Measurements from ENCODE around the gene FOXP2. TPM values are rescaled to one million over a fixed set of nuclear protein-coding genes. Genes with fewer than 3 reads are reported as not detected.

Gene FOXP2
- total and polyA plus RNA-seq, 2 of the 13 experiments (the other 11 are each of a cell fraction or from before 2014, with no cell fraction given), result 0.90 TPM; not detected in 1

GRCh38 chr7:114645451-114645850 is 230.8 kb downstream of the FOXP2 start:
- intact Hi-C loops (cut with micrococcal nuclease; ENCODE audit: unreplicated experiment), result no loop called here
- ChIA-PET POLR2A (no interaction called here), CTCF (ENCODE audit: low intra/inter-chr PET ratio, low total read pairs) (no interaction called here)

DNA sequence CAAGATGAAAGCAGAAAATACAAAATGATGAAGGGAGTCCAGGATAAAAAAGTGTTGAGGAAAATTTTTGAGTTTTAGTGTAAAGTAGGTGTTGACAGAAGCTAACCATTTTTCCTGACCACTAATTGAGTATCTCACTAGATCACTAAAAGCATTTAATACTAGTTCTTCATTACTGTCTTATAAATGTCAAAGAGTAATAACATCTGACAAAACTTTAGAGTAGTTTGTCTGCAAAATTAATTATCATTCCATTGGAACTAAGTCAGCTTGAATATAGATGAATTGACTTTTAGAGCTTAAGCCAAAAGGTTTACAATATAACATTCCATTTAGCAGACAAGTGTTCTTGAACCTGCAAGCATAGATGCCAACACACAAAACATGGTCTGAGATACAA is 232.9 kb downstream of the FOXP2 start:
- no peak overlapping the region for H3K9ac ChIP-seq (ENCODE audit: insufficient read depth, low read depth, low read length)
- H3K4me1 ChIP-seq (ENCODE audit: insufficient read depth, low read length), result no peaks in the 10 kb centered on the region
- H3K36me3 ChIP-seq (replicated peaks in 1 of 2; ENCODE audit: control insufficient read depth in 1 of 2, insufficient read depth in 2 of 2, low read length in 2 of 2), result no peaks in the 10 kb centered on the region
- CTCF ChIA-PET (ENCODE audit: low intra/inter-chr PET ratio, low total read pairs), result no interaction called here
- no peaks in the 10 kb centered on the region for H3K79me2 ChIP-seq (ENCODE audit: insufficient read depth, low read length)
- no peak overlapping the region for H2AFZ ChIP-seq (ENCODE audit: low read length)
- in situ Hi-C loops (cut with HindIII; ENCODE audit: extremely low pct_ligation_motif_present, low pct_unique_long_range_greater_than_20kb) (no loop called here), intact Hi-C loops (cut with micrococcal nuclease; ENCODE audit: unreplicated experiment) (no loop called here)
- no peak overlapping the region for H3K27ac ChIP-seq (ENCODE audit: extremely low read length, insufficient read depth, low read length)
- no TSS peak for BruUV-seq (replicated peaks)
- no peaks in the 10 kb centered on the region for H3K27me3 ChIP-seq (ENCODE audit: control insufficient read depth in 1 of 2, insufficient read depth in 2 of 2, low read length in 2 of 2)
- ATAC-seq, result no peak
- POLR2A ChIA-PET, result no interaction called here
- TF ChIP-seq SNRNP70 (IDR thresholded peaks at IDR 0.05; ENCODE audit: low read depth, low read length), result no peak
- TF ChIP-seq ATF2 (CRISPR knock-in tag; IDR thresholded peaks at IDR 0.05), result no peak
- no peak for TF ChIP-seq NFIB (CRISPR knock-in tag; IDR thresholded peaks at IDR 0.05; ENCODE audit: borderline replicate concordance)
- no peak for TF ChIP-seq ZMYM2 (CRISPR knock-in tag; IDR thresholded peaks at IDR 0.05)
- TF ChIP-seq ZNF549 (CRISPR knock-in tag; IDR thresholded peaks at IDR 0.05), result no peak
- TF ChIP-seq ZNF367 (CRISPR knock-in tag; IDR thresholded peaks at IDR 0.05; ENCODE audit: borderline replicate concordance), result no peak
- TF ChIP-seq TOPORS (CRISPR knock-in tag; IDR thresholded peaks at IDR 0.05), result no peak
- TF ChIP-seq, protein P1, sequence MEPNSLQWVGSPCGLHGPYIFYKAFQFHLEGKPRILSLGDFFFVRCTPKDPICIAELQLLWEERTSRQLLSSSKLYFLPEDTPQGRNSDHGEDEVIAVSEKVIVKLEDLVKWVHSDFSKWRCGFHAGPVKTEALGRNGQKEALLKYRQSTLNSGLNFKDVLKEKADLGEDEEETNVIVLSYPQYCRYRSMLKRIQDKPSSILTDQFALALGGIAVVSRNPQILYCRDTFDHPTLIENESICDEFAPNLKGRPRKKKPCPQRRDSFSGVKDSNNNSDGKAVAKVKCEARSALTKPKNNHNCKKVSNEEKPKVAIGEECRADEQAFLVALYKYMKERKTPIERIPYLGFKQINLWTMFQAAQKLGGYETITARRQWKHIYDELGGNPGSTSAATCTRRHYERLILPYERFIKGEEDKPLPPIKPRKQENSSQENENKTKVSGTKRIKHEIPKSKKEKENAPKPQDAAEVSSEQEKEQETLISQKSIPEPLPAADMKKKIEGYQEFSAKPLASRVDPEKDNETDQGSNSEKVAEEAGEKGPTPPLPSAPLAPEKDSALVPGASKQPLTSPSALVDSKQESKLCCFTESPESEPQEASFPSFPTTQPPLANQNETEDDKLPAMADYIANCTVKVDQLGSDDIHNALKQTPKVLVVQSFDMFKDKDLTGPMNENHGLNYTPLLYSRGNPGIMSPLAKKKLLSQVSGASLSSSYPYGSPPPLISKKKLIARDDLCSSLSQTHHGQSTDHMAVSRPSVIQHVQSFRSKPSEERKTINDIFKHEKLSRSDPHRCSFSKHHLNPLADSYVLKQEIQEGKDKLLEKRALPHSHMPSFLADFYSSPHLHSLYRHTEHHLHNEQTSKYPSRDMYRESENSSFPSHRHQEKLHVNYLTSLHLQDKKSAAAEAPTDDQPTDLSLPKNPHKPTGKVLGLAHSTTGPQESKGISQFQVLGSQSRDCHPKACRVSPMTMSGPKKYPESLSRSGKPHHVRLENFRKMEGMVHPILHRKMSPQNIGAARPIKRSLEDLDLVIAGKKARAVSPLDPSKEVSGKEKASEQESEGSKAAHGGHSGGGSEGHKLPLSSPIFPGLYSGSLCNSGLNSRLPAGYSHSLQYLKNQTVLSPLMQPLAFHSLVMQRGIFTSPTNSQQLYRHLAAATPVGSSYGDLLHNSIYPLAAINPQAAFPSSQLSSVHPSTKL (CRISPR knock-in tag; IDR thresholded peaks at IDR 0.05), result no peak
- TF ChIP-seq GABPB1 (CRISPR knock-in tag; IDR thresholded peaks at IDR 0.05), result no peak
- no peak for TF ChIP-seq ZNF672 (CRISPR knock-in tag; IDR thresholded peaks at IDR 0.05)
- TF ChIP-seq ZNF564 (CRISPR knock-in tag; IDR thresholded peaks at IDR 0.05), result no peak
- TF ChIP-seq, protein P2, sequence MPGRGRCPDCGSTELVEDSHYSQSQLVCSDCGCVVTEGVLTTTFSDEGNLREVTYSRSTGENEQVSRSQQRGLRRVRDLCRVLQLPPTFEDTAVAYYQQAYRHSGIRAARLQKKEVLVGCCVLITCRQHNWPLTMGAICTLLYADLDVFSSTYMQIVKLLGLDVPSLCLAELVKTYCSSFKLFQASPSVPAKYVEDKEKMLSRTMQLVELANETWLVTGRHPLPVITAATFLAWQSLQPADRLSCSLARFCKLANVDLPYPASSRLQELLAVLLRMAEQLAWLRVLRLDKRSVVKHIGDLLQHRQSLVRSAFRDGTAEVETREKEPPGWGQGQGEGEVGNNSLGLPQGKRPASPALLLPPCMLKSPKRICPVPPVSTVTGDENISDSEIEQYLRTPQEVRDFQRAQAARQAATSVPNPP (CRISPR knock-in tag; IDR thresholded peaks at IDR 0.05), result no peak
- no peak for TF ChIP-seq ZNF136 (CRISPR knock-in tag; IDR thresholded peaks at IDR 0.05; ENCODE audit: low read depth)
- H3K4me3 ChIP-seq (replicated peaks in 1 of 3; ENCODE audit: insufficient read depth in 1 of 3, low read depth in 2 of 3, low read length in 3 of 3), result no peak overlapping the region
- DNase-seq (ENCODE audit: low spot score), result no peak
- no peaks in the 10 kb centered on the region for H4K20me1 ChIP-seq (ENCODE audit: insufficient read depth, low read length)
- no peak overlapping the region for H3K4me2 ChIP-seq (ENCODE audit: low read depth, low read length)
- H3K9me3 ChIP-seq (ENCODE audit: low read length), result no peaks in the 10 kb centered on the region
- no peak for FAIRE-seq

More at GRCh38 chr7:114645451-114645850, 230.8 kb downstream of the FOXP2 start:
- Histone ChIP-seq H3K4me1 (ENCODE audit: insufficient read depth, low read length) (no peaks in the 10 kb centered on the region), H3K4me3 (replicated peaks in 1 of 3; ENCODE audit: insufficient read depth in 1 of 3, low read depth in 2 of 3, low read length in 3 of 3) (no peak overlapping the region), H3K36me3 (replicated peaks in 1 of 2; ENCODE audit: control insufficient read depth in 1 of 2, insufficient read depth in 2 of 2, low read length in 2 of 2) (no peaks in the 10 kb centered on the region), H3K9me3 (ENCODE audit: low read length) (no peaks in the 10 kb centered on the region), H3K4me2 (ENCODE audit: low read depth, low read length) (no peak overlapping the region), H4K20me1 (ENCODE audit: insufficient read depth, low read length) (no peaks in the 10 kb centered on the region), H3K27me3 (ENCODE audit: control insufficient read depth in 1 of 2, insufficient read depth in 2 of 2, low read length in 2 of 2) (no peaks in the 10 kb centered on the region), H3K27ac (ENCODE audit: extremely low read length, insufficient read depth, low read length) (no peak overlapping the region), H3K9ac (ENCODE audit: insufficient read depth, low read depth, low read length) (no peak overlapping the region), H3K79me2 (ENCODE audit: insufficient read depth, low read length) (no peaks in the 10 kb centered on the region), H2AFZ (ENCODE audit: low read length) (no peak overlapping the region)
- DNase-seq (ENCODE audit: low spot score), result no peak
- in situ Hi-C loops (cut with HindIII; ENCODE audit: extremely low pct_ligation_motif_present, low pct_unique_long_range_greater_than_20kb), result no loop called here
- no peak for ATAC-seq
- FAIRE-seq, result no peak
- TF ChIP-seq SOX5 (CRISPR knock-in tag; IDR thresholded peaks at IDR 0.05; ENCODE audit: borderline replicate concordance), result no peak
- TF ChIP-seq MXD4 (CRISPR knock-in tag; IDR thresholded peaks at IDR 0.05), result no peak
- no peak for TF ChIP-seq JARID2 (CRISPR knock-in tag; IDR thresholded peaks at IDR 0.05; ENCODE audit: insufficient replicate concordance)
- TF ChIP-seq NFYC (CRISPR knock-in tag; IDR thresholded peaks at IDR 0.05), result no peak
- no TSS peak for BruUV-seq (replicated peaks)
